ENCODE data around the gene HTN3. TPM values are rescaled to one million over a fixed set of nuclear protein-coding genes. Genes with fewer than 3 reads are reported as not detected.

The HTN3 gene
- total and polyA plus RNA-seq, 9 of the 15 experiments (the other 6 are each of a cell fraction or from before 2014, with no cell fraction given): not detected

DNA sequence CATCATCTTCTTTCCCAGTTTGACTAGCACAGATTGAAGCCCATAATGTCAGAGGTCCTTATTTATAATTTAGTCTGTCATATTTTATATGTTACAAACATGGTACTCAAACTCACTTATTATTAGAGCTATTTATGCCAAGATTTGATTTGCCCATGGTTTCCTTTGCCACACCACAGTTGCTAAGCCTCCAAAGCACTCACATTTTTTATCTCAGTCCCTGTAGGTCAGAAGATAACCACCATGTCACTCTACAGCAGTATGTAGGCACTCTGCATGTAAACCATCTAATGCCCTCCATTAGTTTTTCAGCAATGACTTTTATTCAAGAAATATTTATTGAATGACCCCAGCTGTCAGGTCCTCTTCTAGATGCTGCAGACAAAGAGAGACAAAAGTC is 25.8 kb upstream of the HTN3 start (continued):
- TF ChIP-seq, protein P1, sequence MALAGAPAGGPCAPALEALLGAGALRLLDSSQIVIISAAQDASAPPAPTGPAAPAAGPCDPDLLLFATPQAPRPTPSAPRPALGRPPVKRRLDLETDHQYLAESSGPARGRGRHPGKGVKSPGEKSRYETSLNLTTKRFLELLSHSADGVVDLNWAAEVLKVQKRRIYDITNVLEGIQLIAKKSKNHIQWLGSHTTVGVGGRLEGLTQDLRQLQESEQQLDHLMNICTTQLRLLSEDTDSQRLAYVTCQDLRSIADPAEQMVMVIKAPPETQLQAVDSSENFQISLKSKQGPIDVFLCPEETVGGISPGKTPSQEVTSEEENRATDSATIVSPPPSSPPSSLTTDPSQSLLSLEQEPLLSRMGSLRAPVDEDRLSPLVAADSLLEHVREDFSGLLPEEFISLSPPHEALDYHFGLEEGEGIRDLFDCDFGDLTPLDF (CRISPR knock-in tag; IDR thresholded peaks at IDR 0.05): no peak
- TF ChIP-seq, protein P2, sequence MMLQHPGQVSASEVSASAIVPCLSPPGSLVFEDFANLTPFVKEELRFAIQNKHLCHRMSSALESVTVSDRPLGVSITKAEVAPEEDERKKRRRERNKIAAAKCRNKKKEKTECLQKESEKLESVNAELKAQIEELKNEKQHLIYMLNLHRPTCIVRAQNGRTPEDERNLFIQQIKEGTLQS (IDR thresholded peaks at IDR 0.05): no peak
- TF ChIP-seq, protein P2 (CRISPR knock-in tag; conservative IDR thresholded peaks at IDR 0.05): no peak
- no peak for TF ChIP-seq MBD2 (IDR thresholded peaks at IDR 0.05; ENCODE audit: borderline replicate concordance, low read depth)
- TF ChIP-seq HMG20A (CRISPR knock-in tag; conservative IDR thresholded peaks at IDR 0.05): no peak
- no peak for TF ChIP-seq ZNF551 (CRISPR knock-in tag; IDR thresholded peaks at IDR 0.05)
- TF ChIP-seq, protein P3, sequence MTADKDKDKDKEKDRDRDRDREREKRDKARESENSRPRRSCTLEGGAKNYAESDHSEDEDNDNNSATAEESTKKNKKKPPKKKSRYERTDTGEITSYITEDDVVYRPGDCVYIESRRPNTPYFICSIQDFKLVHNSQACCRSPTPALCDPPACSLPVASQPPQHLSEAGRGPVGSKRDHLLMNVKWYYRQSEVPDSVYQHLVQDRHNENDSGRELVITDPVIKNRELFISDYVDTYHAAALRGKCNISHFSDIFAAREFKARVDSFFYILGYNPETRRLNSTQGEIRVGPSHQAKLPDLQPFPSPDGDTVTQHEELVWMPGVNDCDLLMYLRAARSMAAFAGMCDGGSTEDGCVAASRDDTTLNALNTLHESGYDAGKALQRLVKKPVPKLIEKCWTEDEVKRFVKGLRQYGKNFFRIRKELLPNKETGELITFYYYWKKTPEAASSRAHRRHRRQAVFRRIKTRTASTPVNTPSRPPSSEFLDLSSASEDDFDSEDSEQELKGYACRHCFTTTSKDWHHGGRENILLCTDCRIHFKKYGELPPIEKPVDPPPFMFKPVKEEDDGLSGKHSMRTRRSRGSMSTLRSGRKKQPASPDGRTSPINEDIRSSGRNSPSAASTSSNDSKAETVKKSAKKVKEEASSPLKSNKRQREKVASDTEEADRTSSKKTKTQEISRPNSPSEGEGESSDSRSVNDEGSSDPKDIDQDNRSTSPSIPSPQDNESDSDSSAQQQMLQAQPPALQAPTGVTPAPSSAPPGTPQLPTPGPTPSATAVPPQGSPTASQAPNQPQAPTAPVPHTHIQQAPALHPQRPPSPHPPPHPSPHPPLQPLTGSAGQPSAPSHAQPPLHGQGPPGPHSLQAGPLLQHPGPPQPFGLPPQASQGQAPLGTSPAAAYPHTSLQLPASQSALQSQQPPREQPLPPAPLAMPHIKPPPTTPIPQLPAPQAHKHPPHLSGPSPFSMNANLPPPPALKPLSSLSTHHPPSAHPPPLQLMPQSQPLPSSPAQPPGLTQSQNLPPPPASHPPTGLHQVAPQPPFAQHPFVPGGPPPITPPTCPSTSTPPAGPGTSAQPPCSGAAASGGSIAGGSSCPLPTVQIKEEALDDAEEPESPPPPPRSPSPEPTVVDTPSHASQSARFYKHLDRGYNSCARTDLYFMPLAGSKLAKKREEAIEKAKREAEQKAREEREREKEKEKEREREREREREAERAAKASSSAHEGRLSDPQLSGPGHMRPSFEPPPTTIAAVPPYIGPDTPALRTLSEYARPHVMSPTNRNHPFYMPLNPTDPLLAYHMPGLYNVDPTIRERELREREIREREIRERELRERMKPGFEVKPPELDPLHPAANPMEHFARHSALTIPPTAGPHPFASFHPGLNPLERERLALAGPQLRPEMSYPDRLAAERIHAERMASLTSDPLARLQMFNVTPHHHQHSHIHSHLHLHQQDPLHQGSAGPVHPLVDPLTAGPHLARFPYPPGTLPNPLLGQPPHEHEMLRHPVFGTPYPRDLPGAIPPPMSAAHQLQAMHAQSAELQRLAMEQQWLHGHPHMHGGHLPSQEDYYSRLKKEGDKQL (CRISPR knock-in tag; IDR thresholded peaks at IDR 0.05; ENCODE audit: borderline replicate concordance): no peak
- no peak for TF ChIP-seq ZNF431 (CRISPR knock-in tag; IDR thresholded peaks at IDR 0.05)
